NCI-H2227 (cell line): Measurements from ENCODE around the gene AK1.

Source experiments
- DNase-seq: peaks from one replicate; lab custom pipeline; 2025; ENCODE audit not compliant: unreplicated experiment; lab: John Stamatoyannopoulos, UW

The AK1 gene

DNA sequence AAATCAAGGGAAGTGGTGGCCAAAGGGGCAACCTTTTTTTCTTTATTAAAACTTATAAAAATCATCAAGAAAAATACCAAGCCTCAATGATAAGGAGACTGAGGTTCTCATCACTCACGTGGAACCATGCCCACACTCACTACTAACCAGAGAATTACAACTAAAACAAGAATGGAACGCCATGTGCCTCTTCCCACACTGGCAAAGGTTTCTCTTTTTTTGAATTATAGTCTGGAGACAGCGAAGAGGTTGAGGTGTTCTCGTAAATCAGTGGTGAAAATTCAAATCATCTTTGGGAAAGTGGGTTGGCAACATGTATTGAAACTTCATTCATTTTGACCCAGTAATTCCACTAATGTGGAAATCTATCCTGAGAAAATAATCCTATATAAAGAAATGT, 55.4 kb downstream of the AK1 start:
- DNase-seq: no peak

DNA sequence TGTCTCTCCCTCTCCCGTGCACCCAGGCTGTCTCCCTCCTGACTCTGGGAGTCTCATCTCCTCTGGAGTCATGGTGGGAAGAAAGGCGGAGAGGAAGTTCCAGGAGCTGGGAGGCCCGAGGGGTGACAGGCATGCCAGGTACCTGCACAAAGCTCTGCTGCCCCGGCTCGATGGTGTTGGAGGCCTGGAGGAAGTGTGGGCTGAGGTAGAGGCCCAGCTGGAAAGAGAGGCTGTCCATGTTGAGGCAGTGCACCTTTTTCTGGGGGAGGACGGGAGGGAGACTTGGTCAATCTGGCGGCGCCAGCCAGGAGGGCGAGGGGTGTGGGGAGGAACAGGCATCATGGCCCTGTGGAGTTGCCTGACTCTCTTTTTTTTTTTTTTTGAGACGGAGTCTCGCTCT, 58.9 kb downstream of the AK1 start:
- DNase-seq: no peak

DNA sequence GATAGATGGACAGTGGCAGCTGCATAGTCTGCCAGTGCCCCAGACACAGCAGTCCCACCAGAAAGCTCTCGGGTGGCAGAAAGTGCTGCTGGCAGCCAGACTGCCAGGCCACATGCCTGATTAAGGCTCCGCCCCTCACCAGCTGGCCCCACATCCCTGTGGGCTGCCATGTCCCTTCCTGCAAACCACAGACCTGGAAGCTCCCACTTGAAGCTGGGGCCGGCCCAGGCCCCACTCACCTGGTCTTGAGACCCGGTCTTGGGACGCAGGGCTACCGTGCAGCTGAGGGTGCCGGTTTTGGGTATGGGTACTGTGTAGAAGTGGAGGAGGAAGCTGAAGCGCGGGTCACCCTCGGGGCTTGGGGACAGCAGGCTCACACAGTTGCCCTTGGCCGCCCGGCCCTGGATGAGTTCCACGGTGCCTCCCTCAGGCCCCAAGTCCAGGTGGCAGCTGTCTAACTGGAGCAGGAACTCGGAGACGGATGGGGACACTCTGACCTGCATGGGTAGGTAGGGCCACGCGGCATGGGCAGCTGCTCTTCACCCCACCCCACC, 59.5 kb downstream of the AK1 start:
- no peak for DNase-seq

DNA sequence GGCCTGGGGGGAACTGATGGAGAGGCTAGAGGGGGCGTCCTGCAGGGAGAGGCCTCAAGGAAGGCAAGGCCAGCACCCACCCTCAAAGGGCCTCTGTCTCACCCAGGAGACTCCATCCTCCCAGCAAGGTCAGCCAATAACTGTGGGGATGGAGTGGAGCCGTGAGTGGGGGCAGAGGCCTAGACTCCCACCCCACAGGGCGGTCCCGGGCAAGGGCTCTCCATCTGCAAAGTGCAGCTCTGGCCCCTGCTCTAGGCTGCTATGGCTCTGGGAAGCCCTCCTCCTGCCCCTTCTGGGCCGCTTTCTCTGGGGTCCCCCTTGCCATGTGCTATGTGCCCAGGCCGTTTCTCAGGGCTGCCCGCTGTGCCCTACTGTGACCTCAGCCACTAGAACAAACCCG, 60.7 kb downstream of the AK1 start:
- DNase-seq: no peak
